Fibroblast of skin of right biceps (primary cell): ENCODE measurements around the gene CNOT3.
A peak's percentile ranks its signal among the peaks of the same experiment; 100 is the strongest.
"Not testable (repeated sequence)": the region's sequence is repeated elsewhere in the genome, so short reads cannot be mapped to it uniquely, and the experiment has no call there.

Experiments
- DNase-seq: peaks from one replicate; pipeline ENCODE4 v3.0.0-alpha.2; 2013

CNOT3 gene

DNA sequence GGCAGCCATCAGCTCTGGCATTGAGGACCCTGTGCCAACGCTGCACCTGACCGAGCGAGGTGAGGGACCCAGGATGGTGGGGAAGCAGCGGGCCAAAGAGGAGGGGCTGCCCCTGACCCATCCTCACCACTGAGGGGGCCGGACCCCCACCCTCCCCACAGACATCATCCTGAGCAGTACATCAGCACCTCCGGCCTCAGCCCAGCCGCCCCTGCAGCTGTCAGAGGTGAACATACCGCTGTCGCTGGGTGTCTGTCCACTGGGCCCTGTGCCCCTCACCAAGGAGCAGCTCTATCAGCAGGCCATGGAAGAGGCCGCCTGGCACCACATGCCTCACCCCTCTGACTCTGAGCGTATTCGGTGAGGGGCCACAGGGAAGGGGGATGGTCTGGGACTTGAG, 14.7 kb downstream of the CNOT3 start:
- DNase-seq = no peak

DNA sequence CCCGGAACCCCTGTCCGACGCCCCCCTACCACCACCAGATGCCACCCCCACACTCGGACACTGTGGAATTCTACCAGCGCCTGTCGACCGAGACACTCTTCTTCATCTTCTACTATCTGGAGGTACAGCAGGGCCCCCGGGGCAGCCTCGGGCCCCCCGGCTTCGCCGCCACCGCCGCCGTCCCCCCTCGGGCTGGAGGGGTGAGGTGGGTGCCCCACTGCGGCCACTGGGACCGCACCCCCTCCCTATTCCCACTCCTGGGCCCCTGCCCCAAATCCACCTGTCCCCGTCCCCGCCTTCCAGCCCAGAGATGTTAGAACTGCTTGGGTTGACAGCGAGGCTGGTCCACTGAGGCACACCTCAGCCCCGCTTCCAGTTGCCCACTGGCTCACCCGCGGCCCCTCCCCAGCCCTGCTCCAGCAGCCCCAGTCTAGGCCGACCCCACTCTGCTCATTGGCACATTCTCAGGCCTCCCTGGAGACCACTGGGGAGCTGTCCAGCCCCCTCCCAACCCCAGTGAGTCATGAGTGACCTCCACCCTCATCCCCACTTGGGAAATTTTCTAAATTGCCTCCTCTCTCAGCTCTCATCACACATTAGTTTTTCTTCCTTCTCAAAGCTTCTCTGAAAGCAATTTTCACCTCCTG, 15.4 kb downstream of the CNOT3 start:
- no peak for DNase-seq

DNA sequence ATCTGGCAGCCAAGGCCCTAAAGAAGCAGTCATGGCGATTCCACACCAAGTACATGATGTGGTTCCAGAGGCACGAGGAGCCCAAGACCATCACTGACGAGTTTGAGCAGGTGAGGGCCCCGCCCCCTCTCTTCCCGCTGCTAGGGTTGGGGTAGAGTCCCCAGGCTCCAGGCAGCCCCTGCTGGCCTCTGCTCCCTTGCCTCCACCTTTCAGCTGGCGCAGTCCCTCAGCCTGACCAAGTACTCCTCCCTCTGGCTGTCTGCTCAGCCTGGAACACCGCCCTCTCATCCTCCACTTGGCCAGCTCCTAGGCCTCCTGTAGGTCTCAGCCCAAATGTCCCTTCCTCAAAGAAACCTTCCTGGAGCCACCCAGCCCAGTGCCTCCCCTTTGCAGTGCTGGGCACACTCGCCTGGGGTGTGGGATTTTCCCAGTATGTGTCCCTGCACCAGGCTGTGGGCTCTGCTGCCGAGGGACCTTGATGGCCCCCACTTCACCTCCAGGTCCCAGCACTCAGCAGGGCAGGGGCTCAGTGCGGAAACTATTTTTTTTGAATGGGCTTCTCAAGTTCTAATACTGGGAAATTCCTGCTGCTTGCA, 16.3 kb downstream of the CNOT3 start:
- no peak for DNase-seq

DNA sequence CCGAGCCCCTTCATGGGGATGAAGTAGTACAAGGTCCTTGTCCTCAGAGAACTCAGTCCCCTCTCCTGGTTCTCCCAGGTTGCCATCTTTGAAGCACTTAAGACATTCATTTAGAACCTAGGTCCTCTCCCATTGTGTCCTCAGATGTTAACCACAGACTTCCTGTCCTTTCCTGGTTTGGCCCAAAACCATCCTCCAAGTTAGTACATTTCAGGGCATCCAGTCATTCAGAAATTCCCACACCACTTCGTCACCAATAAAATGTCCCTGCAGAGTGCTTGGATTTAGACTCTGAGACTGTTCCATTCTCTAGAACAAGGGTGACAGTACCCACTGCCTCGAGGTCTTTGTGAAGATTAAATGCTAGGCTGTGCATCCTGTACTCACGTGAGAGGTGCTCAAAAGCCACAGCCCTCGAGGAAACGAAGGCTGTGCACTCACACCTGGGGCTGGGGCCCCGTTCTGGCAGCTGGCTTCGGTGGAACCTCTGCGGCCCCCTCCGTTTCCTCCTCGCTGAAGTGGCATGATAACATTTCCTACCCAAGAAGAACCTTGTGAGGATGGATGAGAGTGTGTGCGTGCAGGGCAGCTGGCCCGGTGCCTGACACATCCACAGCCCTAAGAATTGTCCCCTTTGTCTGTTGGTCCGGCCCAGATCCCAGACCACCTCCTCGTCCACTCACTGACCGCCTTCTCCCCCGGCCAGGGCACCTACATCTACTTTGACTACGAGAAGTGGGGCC, 17.2 kb downstream of the CNOT3 start:
- DNase-seq = peak; percentile 45

DNA sequence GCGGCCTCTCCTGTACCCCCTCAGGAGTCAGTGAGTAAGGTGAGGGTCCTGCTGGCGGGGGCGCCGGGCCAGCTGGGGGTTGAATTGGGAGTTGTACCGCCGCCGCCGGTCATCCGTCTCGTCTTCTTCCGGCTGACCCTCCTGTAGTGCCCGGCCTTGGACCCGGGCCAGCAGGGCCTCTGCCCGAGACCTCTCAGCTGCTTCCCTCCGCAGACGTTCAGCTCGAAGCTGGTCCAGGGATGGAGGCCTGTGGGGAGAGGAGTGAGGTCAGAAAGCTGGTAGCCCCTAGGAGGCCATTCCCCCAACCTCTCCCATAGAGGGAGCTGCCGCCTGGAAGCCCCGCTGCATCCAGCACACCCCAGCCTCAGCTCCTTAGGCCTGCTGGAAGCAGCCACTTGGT, 18.1 kb downstream of the CNOT3 start:
- no peak for DNase-seq

DNA sequence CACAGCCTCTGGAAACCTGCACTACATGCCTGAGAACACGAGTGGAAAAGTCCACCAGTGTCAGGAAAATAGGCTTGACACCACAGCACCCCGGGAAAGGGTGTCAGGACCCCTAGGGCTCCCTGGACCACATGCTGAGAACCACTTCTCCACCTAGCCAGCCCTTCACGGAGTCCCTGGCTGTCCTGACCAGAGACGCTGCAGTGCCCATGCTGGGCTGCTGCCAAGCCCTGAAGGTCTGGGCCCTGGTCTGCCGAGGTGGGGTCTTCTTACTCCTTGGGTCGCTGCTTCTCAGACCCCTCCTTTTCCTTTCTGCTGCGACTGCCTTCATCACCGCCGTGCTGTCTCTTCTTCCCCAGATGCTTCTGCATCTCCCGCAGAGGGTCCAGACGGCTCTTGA, 18.9 kb downstream of the CNOT3 start:
- DNase-seq = no peak

DNA sequence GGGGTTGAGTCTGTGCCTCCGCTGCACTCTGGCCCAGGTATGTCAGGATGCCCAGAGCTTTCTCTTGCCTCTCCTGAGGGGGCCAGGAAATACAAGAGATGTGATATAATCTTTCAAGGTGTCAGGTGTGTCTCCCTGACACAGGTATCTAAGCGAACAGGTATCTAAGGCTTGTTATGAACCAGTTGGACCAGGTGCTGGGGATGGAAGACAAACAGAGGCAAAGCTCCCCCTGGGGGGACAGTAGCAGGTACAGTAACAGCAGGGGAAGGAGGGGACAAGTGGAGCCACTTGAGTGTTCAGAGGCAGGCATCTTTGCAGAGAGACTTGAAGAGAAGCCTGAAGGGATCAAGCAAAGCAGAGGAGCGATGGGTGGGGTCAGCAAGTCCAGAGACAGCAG, 19.4 kb downstream of the CNOT3 start:
- DNase-seq = no peak

DNA sequence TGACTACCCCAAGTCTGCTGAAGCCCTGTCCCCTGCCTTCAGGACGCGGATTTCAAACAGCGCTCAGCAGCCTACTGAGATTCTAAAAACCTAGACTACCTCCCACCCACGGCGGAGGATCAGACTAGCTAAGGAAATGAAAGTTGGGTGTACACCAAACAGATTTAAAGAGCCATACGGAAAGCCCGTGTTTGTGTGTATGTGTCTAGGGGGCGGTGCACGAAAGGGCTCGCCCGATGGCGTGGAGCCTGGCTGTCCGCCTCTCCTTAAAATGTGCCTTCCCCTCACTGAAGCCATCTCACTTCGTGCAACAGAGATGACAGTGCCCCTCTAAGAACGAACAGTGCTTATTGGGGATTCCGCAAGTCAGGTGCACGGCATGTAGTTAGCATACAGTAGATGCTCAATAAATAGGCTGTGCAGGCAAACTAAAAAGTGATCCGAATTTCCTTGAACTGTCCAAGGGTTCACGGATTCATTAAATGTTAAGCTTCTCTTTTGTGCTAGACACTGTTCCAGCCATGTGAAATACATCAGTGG, 21.3 kb downstream of the CNOT3 start:
- no peak for DNase-seq

DNA sequence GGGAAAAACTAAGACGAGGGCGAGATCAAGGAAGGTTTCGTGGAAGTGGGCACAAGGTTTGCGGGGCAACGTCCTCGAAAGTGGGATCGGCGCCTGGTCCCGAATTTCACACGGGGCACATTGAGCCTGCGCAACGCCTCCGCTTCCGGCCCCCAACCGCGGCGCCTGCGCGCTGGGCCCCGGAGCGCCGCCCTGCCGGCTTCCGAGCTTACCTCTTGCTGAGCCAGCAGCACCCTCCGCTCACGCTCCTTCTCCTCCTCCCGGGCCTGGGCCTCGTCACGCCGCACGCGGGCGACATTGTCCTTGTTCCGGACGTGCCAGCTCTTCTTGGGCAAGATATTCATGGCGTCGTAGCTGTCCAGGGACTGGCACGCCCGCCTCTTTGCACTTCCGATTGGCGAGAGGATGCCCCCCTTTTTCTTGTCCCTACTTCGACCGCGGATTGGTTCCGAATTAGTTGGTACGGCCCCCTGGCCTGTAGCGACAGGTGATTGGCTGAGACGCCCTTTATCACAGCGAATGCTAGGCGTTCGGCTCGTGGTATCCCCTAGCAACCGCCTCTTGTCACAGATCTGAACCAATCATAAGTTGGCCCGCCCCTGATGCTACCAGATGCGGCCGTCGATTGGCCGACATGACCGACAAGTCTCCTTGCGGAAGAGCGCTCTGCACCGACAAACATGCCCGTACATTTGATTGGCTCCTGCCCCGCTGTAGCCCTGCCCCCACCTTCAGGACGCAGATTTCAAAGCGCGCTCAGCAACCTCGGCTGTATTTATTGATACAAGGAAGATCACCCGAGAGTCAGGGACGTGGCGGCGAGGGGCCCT, 22.0 kb downstream of the CNOT3 start, which contains the start of gene LENG1:
Gene LENG1 (minus strand): TSS at position 370 of the 830 bp plus-strand sequence. CDS start 26 bp downstream, at position 344.
- DNase-seq = peak; percentile 100

DNA sequence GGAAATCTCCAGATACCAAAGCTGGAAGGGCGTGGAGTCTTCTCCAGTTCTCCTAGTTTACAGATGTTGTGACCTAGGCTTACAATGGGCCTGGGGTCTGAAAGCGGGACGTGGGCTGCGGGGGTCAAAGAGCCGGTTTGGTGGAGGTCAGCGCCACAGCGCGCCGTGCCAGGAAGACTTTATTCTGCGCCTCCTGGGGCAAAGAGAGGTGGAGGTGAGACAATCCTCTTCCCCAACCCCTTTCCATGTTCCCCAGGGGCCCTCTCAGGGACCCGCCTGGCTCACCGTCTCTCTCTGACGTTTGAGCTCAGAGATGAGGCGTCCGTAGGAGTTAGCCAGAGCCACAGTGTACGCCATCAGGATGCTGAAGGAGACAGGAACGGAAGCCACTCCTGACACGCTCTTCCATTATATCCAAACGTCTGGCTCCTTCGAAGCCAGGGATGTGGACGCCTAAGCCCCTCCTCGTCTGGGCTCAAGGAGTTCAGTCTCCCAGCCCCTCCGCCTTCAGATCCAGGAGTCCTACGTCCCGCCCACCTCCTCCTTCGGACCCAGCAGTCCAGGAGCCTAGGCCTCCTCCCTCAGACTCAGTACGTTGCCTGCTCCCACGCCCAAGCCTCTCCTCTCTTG, 22.7 kb downstream of the CNOT3 start:
- DNase-seq = peak; percentile 38

DNA sequence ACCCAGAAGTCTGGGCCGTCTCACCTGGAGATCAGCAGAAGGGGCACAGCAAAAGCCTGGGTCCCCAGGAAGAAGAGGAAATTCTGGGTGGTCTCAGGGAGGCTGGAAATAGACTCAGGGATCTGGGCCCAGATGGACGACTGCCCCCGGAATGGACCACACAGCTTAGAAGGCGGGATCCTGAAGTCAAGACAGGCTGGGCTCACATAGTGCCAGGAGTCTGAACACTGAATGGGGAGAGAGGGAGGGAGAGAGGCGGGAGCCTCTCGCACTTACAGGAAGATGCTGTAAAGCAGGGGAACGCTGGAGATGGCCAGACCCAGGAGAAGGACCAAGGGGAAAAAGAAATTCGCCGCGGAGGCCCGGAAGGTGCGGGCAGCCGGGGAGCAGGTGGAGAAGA, 23.3 kb downstream of the CNOT3 start:
- no peak for DNase-seq

DNA sequence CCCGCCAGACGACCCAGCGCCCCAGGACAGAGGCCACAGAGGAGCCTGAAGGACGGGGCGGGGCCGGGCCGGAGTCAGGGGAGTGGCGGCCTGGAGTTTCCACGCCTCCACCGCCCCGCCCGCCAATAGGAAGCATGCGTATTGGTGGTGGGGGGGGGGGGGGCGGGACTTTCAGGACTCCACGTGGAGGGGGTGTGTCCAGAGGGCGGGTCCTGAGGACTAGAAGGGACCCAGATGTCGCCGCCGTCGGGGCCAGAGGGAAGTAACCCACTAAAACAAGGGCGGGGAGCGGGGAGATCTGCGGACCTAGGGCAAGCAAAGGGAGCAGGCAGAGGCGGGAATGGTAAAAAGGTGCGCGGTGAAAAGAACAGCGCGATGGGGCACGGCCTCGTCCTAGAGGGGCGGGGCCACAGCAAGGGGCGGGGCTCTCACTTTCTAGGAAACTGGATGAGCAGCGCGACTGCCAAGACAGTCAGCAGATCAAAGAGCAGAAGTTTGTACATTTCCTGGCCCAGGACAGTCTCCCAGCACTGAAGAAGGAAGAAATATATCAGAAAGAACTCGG, 24.8 kb downstream of the CNOT3 start:
- peak; percentile 66 for DNase-seq

DNA sequence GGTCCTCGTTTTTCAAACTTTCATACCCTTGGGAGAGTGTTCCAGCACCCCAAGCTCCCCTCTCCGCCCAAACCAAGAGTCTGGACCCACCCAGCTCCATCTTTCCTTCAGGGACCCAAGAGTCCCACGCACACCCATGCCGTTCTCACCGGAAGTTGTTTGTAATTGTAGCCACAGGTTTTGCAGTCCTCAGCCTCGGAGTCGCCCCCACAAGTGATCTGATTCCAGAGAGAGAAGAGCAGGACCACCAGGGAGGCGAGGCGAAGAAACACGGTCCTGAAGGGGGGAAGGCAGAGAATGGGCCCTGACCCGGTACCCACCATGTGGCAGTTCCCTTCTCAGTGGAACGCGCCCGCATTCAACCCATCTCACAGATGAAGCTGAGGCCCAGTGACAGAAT, 25.3 kb downstream of the CNOT3 start:
- no peak for DNase-seq

DNA sequence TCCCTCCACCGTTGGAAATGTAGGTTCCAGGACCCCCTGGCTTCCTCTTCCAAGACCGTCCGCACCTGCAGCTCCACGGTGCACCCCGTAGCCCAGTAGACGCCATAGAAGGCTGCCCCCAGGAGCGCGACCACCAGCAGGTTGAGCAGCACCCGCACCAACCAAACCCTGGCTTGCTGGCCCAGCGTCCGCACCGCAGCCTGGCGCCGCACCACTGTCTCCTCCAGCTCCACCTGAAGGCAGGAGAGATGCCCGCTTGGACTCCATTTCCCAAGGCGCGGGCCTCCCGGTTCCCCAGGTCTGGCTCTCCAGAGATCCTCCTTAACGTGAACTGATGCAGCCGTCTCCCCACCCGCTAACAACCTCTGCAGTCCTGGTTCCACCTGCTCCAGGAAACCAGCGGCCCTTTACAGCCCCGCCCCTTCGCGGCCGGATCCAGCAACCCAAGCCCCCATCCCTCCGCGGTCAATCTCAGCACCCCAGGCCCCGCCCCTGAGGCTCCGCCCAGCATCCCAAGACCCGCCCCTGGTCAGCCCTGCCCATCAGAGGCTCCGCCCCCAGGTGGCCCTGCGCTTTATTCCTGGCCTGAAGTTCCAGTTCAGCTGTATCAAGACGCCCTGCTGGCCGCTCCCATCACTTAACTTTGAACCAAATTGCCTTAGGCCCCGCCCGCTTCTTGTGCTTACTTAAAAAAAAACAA, 27.0 kb downstream of the CNOT3 start:
- peak; percentile 26 for DNase-seq

DNA sequence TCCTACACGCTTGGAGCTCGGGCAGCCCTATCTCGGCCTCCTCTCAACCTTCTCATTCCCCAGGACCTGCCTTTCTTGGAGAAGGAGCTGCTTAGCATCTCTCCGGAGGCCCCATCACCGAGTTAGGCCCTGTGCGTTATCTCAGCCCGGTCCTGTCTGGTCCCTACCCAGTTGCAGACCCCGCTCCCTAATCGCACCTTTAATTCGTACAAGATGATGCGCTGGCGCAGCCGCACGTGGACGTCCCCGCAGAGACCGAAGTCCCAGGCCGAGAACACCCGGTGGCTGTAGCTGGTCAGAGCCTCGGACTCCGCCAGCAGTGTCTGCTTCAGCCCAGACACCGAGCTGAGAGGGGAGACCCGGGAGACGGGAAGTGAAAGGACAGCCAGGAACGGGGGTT, 27.7 kb downstream of the CNOT3 start:
- no peak for DNase-seq

DNA sequence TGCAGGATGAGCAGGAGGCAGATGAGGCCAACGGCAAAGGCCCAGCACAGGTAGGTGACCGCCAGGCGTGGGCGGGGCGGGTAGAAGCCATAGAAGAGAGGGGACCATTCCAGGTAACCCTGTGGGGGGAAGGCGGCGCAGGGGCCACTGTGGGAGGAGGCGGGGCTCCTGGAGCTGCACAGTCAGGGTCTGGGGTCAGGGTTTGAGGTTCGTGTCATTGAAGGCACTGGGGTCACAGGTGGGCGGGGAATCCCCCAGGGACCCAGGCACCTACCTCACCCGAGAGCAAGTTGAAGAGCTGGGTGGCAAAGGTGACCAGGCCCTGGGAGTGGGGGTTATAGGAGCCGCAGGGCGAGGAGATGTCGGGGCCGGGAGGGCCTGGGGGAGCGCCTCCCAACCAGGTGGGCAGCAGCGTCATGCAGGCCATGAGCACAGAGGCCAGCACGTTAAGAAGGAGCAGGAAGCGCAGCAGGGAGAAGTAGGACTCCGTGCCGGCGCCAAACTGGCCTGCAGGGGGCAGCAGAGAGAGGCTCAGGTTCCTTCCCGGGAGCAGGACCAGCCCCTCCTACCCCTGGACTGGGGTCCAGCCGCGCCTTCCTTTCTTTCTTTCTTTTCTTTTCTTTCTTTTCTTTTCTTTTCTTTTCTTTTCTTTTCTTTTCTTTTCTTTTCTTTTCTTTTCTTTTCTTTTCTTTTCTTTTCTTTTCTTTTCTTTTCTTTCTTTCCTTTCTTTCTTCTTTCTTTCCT, 30.8 kb downstream of the CNOT3 start:
- DNase-seq = peak; percentile 77

DNA sequence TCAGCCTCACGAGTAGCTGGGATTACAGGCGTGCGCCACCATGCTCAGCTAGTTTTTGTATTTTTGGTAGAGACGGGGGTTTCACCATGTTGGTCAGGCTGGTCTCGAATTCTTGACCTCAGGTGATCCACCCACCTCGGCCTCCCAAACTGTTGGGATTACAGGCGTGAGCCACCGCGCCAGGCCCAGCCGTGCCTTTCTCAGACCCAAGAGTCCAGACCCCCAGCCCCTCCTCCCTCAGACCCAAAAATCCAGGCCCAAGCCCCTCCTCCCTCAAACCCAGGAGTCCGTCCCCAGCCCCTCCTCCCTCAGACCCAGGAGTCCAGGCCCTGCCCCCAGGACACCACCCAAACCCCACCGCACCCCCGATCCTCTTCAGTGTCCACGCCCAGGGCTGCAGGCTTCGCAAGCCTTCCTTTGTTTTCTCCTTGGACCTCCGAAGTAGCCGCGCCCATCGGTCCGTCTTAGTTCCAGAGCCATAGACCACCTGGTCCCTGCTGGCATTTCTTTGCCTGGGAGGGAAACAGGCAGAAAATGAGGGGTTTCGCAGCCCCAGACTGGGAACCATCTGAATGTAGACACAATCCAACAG, 31.7 kb downstream of the CNOT3 start:
- no peak for DNase-seq

DNA sequence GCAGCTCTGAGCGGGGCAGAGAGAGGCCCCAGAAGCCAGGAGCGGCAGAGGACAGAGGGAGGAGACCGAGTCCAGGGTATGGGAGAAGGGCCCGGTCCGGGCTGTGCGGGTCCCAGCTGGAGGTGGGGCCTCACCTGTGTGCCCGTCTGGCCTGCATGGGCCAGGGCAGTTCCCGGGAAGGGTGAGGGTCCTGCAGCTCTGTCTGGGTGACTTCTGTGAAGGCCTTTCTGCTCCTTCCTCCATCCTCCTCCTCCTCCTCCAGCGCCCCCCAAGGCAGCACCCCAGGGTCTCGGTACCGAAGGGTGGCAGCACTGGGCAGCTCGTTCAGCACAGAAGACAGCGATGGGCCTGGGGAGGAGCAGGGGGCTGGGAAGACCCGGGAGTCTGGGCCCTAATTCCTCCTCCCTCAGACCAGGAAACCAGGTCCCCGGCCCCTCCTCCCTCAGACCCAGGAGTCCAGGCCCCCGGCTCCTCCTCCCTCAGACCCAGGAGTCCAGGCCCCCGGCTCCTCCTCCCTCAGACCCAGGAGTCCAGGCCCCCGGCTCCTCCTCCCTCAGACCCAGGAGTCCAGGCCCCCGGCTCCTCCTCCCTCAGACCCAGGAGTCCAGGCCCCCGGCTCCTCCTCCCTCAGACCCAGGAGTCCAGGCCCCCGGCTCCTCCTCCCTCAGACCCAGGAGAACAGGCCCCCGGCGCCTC, 34.3 kb downstream of the CNOT3 start:
- not testable (repeated sequence) for DNase-seq

DNA sequence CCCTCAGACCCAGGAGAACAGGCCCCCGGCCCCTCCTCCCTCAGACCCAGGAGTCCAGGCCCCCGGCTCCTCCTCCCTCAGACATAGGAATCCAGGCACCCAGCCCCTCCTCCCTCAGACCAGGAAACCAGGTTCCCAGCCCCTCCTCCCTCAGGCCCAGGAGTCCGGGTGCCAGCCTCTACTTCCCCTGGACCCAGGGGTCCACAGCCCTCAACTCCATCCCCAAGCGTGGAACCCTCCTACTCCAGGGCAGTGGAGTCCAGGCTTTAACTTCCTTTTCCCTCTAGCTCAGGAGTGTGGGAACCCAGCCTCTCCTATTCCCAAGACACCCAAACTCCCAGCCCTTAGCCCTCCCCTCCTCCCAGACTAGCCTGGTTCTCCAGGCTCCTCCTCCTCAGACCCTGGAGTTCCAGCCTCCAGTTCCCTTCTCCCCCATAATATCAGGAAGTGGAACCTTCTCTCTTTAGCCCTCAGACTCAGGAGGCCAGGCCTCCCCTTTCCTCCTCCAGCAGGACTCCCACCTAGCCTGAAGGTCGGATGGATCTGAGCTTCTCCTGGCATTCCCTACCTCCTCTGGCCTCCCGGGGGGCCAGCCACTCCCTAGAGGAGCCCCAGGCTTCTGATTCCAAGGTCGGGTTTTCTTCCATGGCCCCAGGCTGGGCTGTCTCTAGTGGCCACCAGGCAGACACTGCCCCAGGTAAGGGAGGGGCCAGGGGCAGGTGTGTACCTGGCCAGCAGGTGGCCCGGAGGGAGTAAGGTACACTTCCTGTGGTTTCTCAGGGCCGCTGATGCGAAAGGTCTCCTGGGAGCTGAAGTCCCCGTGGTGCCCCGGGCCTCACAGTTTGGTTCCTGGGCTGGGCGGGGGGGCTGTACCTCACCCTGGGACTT, 35.2 kb downstream of the CNOT3 start, which contains the start of gene TMC4:
Gene TMC4 (minus strand): TSS at position 690 of the 888 bp plus-strand sequence. CDS start 43 bp downstream, at position 647.
- peak; percentile 17 for DNase-seq
